Caco-2 (cell line): ENCODE measurements around the gene HCRTR1. TPM values are rescaled to one million over a fixed set of nuclear protein-coding genes. Genes with fewer than 3 reads are reported as not detected.

Experiments used
- BruUV-seq: library from RNA; stranded (reverse); fragments of 400-500 nt; replicated peaks from 2 replicates; lab custom pipeline; 2021; lab: Mats Ljungman, UMichigan
- CTCF ChIA-PET: fragments of 300-600 bp; sonication (Branson Sonifier 250); formaldehyde crosslinking; loops from one replicate; lab custom pipeline; 2022; ENCODE audit warnings: antibody characterized with exemption; lab: Charles Lee
- POLR2A ChIA-PET: fragments of 300-600 bp; sonication (Branson Sonifier 250); formaldehyde crosslinking; loops from one replicate; lab custom pipeline; 2022; ENCODE audit warnings: antibody characterized with exemption; lab: Charles Lee
- DNase-seq, 2 experiments: peaks; one replicate each; pipeline versions ENCODE4 v3.0.0 to v3.0.0-alpha.2; 2020 to 2022
- H3K27me3 ChIP-seq: replicated peaks from 2 replicates; pipeline ENCODE4 v1.6.0; 2011; ENCODE audit warnings: low read length; ENCODE audit not compliant: control insufficient read depth, insufficient read depth
- H3K36me3 ChIP-seq: 2 replicates; pipeline ENCODE4 v1.5.1; 2011; ENCODE audit warnings: low read length; ENCODE audit not compliant: control insufficient read depth, insufficient read depth
- H3K4me1 ChIP-seq: fragments of 250-450 bp; sonication (Bioruptor Pico); 2 replicates; pipeline ENCODE4 v1.5.1; 2020; ENCODE audit warnings: mild to moderate bottlenecking
- H3K4me3 ChIP-seq: 2 replicates; pipeline ENCODE4 v1.5.1; 2011; ENCODE audit warnings: low read depth, mild to moderate bottlenecking, control low read depth, low read length
- H3K9me3 ChIP-seq: fragments of 250-450 bp; sonication (Bioruptor Pico); 2 replicates; pipeline ENCODE4 v1.5.1; 2020; ENCODE audit warnings: mild to moderate bottlenecking, moderate library complexity
- H3K27ac Mint-ChIP-seq: one replicate; pipeline ENCODE4 v1.8.0; 2022; ENCODE audit warnings: mixed read lengths; ENCODE audit not compliant: unreplicated experiment
- H3K27me3 Mint-ChIP-seq: one replicate; pipeline ENCODE4 v1.8.0; 2022; ENCODE audit warnings: mixed read lengths; ENCODE audit not compliant: insufficient read depth, unreplicated experiment
- H3K36me3 Mint-ChIP-seq: one replicate; pipeline ENCODE4 v1.8.0; 2022; ENCODE audit warnings: mild to moderate bottlenecking, mixed read lengths; ENCODE audit not compliant: insufficient read depth, unreplicated experiment
- H3K4me1 Mint-ChIP-seq: one replicate; pipeline ENCODE4 v1.8.0; 2022; ENCODE audit warnings: low read depth, mixed read lengths; ENCODE audit not compliant: unreplicated experiment
- H3K4me3 Mint-ChIP-seq: one replicate; pipeline ENCODE4 v1.8.0; 2022; ENCODE audit warnings: mild to moderate bottlenecking, moderate library complexity, mixed read lengths; ENCODE audit not compliant: unreplicated experiment
- H3K9me3 Mint-ChIP-seq: one replicate; pipeline ENCODE4 v1.8.0; 2022; ENCODE audit warnings: mixed read lengths; ENCODE audit not compliant: unreplicated experiment
- intact Hi-C: fragments of 100-400 bp; cut with micrococcal nuclease; formaldehyde crosslinking; loops from one replicate; pipeline ENCODE4 v1.10.0; 2022; ENCODE audit not compliant: unreplicated experiment
- total RNA-seq: library from RNA; stranded (reverse); gene quantifications from 2 replicates; pipeline ENCODE4 v1.2.3, GENCODE V29; 2022
- TF ChIP-seq, protein P1 (sequence below), 2 experiments: fragments of 200-600 bp in 1 of 2; IDR thresholded peaks; 1 replicate in 1 of 2; 2 replicates in 1 of 2; pipeline versions ENCODE4 v1.5.1 to v1.8.0; 2011 to 2022; ENCODE audit warnings: antibody characterized with exemption in 1 of 2, control low read depth in 1 of 2, inconsistent platforms in 1 of 2, low read depth in 1 of 2, low read length in 1 of 2, mild to moderate bottlenecking in 1 of 2, moderate library complexity in 1 of 2; ENCODE audit not compliant: insufficient read depth in 1 of 2, severe bottlenecking in 1 of 2, unreplicated experiment in 1 of 2

Gene HCRTR1
- total RNA-seq, 1 experiment from 2014 or later = not detected

DNA sequence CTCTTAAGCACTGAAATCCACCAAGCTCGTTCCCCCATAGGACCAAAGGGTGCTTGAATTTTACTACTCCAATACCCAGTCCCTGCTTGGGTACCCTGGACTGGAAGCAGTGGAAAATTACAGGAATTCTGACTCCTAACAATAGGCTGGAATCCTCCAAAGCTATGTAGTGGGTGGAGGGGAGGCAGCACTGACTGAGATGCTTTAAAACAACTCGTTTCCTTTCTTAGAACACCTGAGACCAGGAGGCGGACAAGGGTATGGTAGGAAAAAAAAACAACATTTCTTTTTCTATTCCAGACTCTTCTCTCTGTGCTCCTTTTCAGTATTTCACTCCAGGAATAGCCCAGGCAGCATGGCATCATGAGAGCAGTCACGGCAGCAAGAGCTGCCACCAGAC lies 24.9 kb downstream of the HCRTR1 start:
- Histone ChIP-seq H3K36me3 (no peaks in the 10 kb centered on the region), H3K4me1 (0 out of 2 replicates have a peak, but pooled peaks cover 4% of the 10 kb centered on the region), H3K4me3 (no peak overlapping the region), H3K27me3 (no peaks in the 10 kb centered on the region), H3K9me3 (no peaks in the 10 kb centered on the region)
- ChIA-PET POLR2A (interaction anchor here (0.5 kb wide), 1 partner anchor 8 kb away, joined by 3 read pairs; no protein-coding TSS in a partner anchor), CTCF (no interaction called here)
- BruUV-seq = no TSS peak
- Mint-ChIP-seq H3K9me3 (no peaks in the 10 kb centered on the region), H3K27me3 (no peaks in the 10 kb centered on the region), H3K27ac (no peak overlapping the region), H3K36me3 (peaks cover 17% of the 10 kb centered on the region), H3K4me3 (no peak overlapping the region), H3K4me1 (no peaks in the 10 kb centered on the region)
- TF ChIP-seq, protein P1, sequence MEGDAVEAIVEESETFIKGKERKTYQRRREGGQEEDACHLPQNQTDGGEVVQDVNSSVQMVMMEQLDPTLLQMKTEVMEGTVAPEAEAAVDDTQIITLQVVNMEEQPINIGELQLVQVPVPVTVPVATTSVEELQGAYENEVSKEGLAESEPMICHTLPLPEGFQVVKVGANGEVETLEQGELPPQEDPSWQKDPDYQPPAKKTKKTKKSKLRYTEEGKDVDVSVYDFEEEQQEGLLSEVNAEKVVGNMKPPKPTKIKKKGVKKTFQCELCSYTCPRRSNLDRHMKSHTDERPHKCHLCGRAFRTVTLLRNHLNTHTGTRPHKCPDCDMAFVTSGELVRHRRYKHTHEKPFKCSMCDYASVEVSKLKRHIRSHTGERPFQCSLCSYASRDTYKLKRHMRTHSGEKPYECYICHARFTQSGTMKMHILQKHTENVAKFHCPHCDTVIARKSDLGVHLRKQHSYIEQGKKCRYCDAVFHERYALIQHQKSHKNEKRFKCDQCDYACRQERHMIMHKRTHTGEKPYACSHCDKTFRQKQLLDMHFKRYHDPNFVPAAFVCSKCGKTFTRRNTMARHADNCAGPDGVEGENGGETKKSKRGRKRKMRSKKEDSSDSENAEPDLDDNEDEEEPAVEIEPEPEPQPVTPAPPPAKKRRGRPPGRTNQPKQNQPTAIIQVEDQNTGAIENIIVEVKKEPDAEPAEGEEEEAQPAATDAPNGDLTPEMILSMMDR (IDR thresholded peaks at IDR 0.05; ENCODE audit: insufficient read depth in 1 of 2, low read depth in 1 of 2, low read length in 1 of 2, severe bottlenecking in 1 of 2, unreplicated experiment in 1 of 2) = no peak
- DNase-seq = no peak
- intact Hi-C loops = no loop called here

- Histone ChIP-seq H3K9me3 (no peaks in the 10 kb centered on the region), H3K36me3 (no peaks in the 10 kb centered on the region), H3K27me3 (no peaks in the 10 kb centered on the region), H3K4me1 (0 out of 2 replicates have a peak, but pooled peaks cover 4% of the 10 kb centered on the region), H3K4me3 (no peak overlapping the region)
- Mint-ChIP-seq H3K9me3 (no peaks in the 10 kb centered on the region), H3K27ac (no peak overlapping the region), H3K4me1 (no peaks in the 10 kb centered on the region), H3K27me3 (no peaks in the 10 kb centered on the region), H3K4me3 (no peak overlapping the region), H3K36me3 (peaks cover 17% of the 10 kb centered on the region)
- no TSS peak for BruUV-seq
- POLR2A ChIA-PET = no interaction called here
- DNase-seq = no peak
- TF ChIP-seq, protein P1 (IDR thresholded peaks at IDR 0.05; ENCODE audit: insufficient read depth in 1 of 2, low read depth in 1 of 2, low read length in 1 of 2, severe bottlenecking in 1 of 2, unreplicated experiment in 1 of 2) = no peak
- intact Hi-C loops = no loop called here
- CTCF ChIA-PET = no interaction called here
These were observed 25.4 kb downstream of the HCRTR1 start for GRCh38 chr1:31642897-31643296.

DNA sequence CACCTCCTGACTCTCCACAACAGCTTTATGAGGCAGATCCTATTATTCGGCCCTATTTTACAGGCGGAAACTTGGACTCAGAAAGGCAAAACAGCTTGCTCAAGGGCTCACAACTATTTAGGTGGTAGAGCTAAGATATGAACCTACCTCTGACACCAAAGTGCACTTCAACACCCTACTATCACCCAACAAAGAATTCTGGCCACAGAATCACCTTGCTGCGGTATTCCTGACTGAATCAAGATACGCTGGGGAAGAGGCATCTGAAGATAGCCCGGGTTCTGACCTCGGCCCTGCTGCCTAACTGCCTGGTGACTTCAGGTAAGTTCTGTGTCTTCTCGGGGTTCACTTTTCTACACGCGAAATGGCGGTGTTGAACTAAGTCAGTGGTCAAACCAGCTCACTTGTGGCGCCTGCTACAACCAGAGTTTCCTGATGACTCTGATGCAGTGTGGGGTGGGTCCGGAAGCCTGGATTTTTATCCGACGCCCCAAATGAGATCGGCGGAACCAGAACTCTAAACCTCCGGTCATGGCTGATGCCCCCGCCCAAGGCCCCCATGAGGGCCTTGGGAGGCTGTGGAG lies 26.6 kb downstream of the HCRTR1 start:
- Histone ChIP-seq H3K36me3 (no peaks in the 10 kb centered on the region), H3K9me3 (no peaks in the 10 kb centered on the region), H3K4me1 (0 out of 2 replicates have a peak, but pooled peaks cover 4% of the 10 kb centered on the region), H3K4me3 (peak overlapping the region; percentile 86), H3K27me3 (no peaks in the 10 kb centered on the region)
- TF ChIP-seq, protein P1 (IDR thresholded peaks at IDR 0.05; ENCODE audit: insufficient read depth in 1 of 2, low read depth in 1 of 2, low read length in 1 of 2, severe bottlenecking in 1 of 2, unreplicated experiment in 1 of 2) = no peak
- Mint-ChIP-seq H3K4me1 (no peaks in the 10 kb centered on the region), H3K27ac (peak overlapping the region; percentile 100), H3K4me3 (peak overlapping the region; percentile 100), H3K36me3 (peaks cover 17% of the 10 kb centered on the region), H3K27me3 (no peaks in the 10 kb centered on the region), H3K9me3 (no peaks in the 10 kb centered on the region)
- DNase-seq = no peak
- BruUV-seq = no TSS peak
- intact Hi-C loops = no loop called here
- POLR2A ChIA-PET = interaction anchor here (0.8 kb wide), 1 partner anchor 72 kb away, joined by 3 read pairs; no protein-coding TSS in a partner anchor
- CTCF ChIA-PET = interaction anchor here (1.3 kb wide), 1 partner anchor 145 kb away, joined by 12 read pairs; no protein-coding TSS in a partner anchor
